Breast epithelium (tissue), 4 donors: ENCODE data around the gene KANSL3. TPM values are rescaled to one million over a fixed set of nuclear protein-coding genes. Genes with fewer than 3 reads are reported as not detected.

Source experiments
- DNase-seq, 2 donors: peaks; one replicate each; pipeline ENCODE4 v3.0.0-alpha.2; 2019; ENCODE audit warnings: low spot score in 2 of 2
- H3K27ac ChIP-seq, 2 donors: fragments of 200-600 bp; sonication (generic) in 1 of 2; one replicate each; pipeline ENCODE4 v1.5.1; 2016 to 2019; ENCODE audit warnings: mild to moderate bottlenecking in 1 of 2
- H3K27me3 ChIP-seq, 2 donors: fragments of 200-600 bp; sonication (generic) in 1 of 2; one replicate each; pipeline versions ENCODE4 v1.5.1 to v1.6.0; 2017 to 2019; ENCODE audit warnings: control low read depth in 1 of 2, mild to moderate bottlenecking in 1 of 2
- H3K36me3 ChIP-seq: fragments of 200-600 bp; one replicate; pipeline ENCODE4 v1.5.1; 2019
- H3K4me1 ChIP-seq, 2 donors: fragments of 200-600 bp; sonication (generic); one replicate each; pipeline ENCODE4 v1.5.1; 2016 to 2019; ENCODE audit warnings: control low read depth in 1 of 2
- H3K4me3 ChIP-seq, 3 donors: fragments of 200-600 bp; sonication (generic); 1 replicate in 2 of 3; 2 replicates in 1 of 3; pipeline ENCODE4 v1.5.1; 2016 to 2019; ENCODE audit warnings: mild to moderate bottlenecking in 3 of 3, moderate library complexity in 2 of 3
- H3K9me3 ChIP-seq, 2 donors: fragments of 200-600 bp; sonication (generic) in 1 of 2; one replicate each; pipeline ENCODE4 v1.5.1; 2016 to 2019; ENCODE audit warnings: control low read depth in 1 of 2
- POLR2A ChIP-seq: fragments of 450-650 bp; IDR thresholded peaks from one replicate; pipeline ENCODE4 v1.6.1; 2016; ENCODE audit warnings: antibody characterized with exemption, mild to moderate bottlenecking, moderate library complexity
- POLR2AphosphoS5 ChIP-seq, 3 donors: sonication (generic); formaldehyde crosslinking; IDR thresholded peaks; one replicate each; pipeline ENCODE4 v1.6.1; 2017; ENCODE audit warnings: antibody characterized with exemption in 3 of 3
- intact Hi-C: fragments of 100-400 bp; cut with DNase I; formaldehyde crosslinking; loops from one replicate; pipeline ENCODE4 v1.15.1; 2023; ENCODE audit warnings: low total_unique reads
- total RNA-seq, 3 donors: library from RNA; depleted of rRNA; stranded (reverse); fragments of >200 nt; gene quantifications; one replicate each; pipeline ENCODE4 v1.1.0, GENCODE V29; 2016
- TF ChIP-seq, protein P1 (sequence below), 3 donors: fragments of 450-650 bp; IDR thresholded peaks; one replicate each; pipeline ENCODE4 v1.5.1; 2016 to 2017; ENCODE audit warnings: antibody characterized with exemption in 3 of 3, mild to moderate bottlenecking in 3 of 3, moderate library complexity in 3 of 3

Gene KANSL3
- total RNA-seq, 3 donors from 2014 or later: 44.2 to 64.1 (median 53.1) TPM

DNA sequence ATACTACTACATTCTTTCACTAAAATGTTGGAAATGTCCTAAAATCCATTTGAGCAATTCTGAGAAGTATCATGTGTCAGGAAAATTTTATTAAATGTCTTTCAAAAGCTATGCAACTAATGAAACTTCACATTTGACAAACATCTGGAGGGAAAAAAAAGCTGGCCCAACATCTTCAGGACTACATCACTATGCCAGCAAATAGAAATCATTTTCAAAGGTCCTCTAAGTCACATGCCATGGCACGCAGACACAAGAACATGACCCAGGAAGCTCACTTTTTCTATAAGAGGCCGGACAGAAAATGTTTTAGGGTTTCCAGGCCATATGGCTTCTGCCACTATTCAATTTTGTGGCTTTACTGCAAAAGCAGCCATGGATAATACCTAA is 11.6 kb downstream of the KANSL3 start:
- no peak overlapping the region for H3K4me3 ChIP-seq
- intact Hi-C loops: no loop called here

DNA sequence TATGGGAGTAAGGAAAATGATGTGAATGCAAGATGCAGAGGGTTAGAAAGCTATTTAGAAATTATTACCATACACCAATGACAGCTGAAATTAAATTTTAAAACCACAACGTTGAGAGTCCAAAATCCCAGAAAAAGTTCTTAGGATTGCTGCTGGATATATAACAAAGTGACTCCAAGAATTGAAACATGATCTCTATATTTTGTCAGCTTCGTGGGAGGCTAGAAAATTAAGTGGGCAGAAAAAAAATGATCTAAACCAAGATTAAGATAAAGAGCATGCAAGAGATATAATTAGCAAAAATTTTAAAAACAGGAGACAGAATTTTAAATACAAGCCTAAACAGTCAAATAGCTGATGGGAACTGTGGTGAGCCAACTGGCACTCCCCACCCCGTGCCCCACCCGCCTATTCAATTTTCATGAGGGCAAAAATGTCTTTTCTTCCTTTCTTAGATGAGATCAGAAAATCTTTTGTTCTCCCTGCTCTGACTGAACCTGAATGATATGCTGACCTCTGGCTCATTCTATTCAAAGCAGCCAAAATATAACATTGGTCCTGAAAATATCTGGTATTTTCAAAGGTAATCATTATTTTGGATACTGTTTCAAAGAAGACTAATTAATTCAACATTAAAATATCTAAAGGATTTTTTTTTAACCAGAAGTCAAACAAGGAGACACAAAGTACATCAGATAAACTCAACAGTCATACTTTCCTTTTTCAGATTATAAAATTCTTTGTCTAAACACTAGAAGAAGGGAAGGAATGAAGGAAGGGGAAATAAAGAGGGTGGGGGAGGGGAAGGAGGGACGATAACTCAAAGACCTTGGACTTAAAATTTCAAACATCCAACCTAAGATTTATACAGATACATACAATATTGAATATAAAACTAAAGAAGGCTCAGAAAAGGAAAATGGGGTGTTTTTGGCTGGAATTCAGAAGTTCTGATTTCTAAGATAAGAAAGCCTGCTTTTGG is 12.2 kb downstream of the KANSL3 start:
- intact Hi-C loops: no loop called here
- no peaks in the 10 kb centered on the region for H3K4me1 ChIP-seq
- H3K9me3 ChIP-seq: no peaks in the 10 kb centered on the region

More for the DNA sequence above, 11.6 kb downstream of the KANSL3 start:
- TF ChIP-seq, protein P1, sequence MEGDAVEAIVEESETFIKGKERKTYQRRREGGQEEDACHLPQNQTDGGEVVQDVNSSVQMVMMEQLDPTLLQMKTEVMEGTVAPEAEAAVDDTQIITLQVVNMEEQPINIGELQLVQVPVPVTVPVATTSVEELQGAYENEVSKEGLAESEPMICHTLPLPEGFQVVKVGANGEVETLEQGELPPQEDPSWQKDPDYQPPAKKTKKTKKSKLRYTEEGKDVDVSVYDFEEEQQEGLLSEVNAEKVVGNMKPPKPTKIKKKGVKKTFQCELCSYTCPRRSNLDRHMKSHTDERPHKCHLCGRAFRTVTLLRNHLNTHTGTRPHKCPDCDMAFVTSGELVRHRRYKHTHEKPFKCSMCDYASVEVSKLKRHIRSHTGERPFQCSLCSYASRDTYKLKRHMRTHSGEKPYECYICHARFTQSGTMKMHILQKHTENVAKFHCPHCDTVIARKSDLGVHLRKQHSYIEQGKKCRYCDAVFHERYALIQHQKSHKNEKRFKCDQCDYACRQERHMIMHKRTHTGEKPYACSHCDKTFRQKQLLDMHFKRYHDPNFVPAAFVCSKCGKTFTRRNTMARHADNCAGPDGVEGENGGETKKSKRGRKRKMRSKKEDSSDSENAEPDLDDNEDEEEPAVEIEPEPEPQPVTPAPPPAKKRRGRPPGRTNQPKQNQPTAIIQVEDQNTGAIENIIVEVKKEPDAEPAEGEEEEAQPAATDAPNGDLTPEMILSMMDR (IDR thresholded peaks at IDR 0.05): no peak
- no peak for TF ChIP-seq POLR2AphosphoS5 (IDR thresholded peaks at IDR 0.05)
- no peak for TF ChIP-seq POLR2A
- DNase-seq: no peak
- H3K27me3 ChIP-seq: no peaks in the 10 kb centered on the region
- no peaks in the 10 kb centered on the region for H3K9me3 ChIP-seq
- no peaks in the 10 kb centered on the region for H3K36me3 ChIP-seq
- no peaks in the 10 kb centered on the region for H3K4me1 ChIP-seq
- H3K27ac ChIP-seq: peak overlapping the region in 1 of 2 donors; percentile 35

DNA sequence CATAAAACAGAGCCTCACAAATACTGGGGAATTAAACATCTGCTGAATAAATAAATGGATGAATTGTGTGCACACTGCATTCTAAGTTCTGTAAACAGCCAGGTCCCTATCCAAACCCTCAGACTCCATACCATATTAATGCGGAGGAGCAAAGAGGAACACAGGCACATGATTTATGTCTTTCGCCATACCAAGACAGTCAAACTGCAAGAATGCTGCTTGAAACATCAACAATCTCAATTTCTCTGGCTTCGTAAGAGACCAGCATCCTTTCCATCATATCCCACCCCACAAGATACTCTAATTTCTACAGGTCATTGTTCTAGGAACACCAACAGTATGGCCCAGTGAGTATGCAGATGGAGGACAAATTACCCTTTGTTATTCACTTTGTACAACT is 15.0 kb downstream of the KANSL3 start:
- no peaks in the 10 kb centered on the region for H3K27me3 ChIP-seq
- no peak overlapping the region for H3K4me3 ChIP-seq
- no peaks in the 10 kb centered on the region for H3K9me3 ChIP-seq
- TF ChIP-seq POLR2A: no peak
- TF ChIP-seq POLR2AphosphoS5 (IDR thresholded peaks at IDR 0.05): no peak
- TF ChIP-seq, protein P1 (IDR thresholded peaks at IDR 0.05): no peak
- intact Hi-C loops: no loop called here
- no peaks in the 10 kb centered on the region for H3K4me1 ChIP-seq
- no peak for DNase-seq
- H3K27ac ChIP-seq: no peak overlapping the region
- H3K36me3 ChIP-seq: no peaks in the 10 kb centered on the region

More for the DNA sequence above, 12.2 kb downstream of the KANSL3 start:
- Histone ChIP-seq H3K4me3 (no peak overlapping the region), H3K27me3 (no peaks in the 10 kb centered on the region), H3K36me3 (no peaks in the 10 kb centered on the region), H3K27ac (peak overlapping the region; percentile 35 to 56)
- no peak for DNase-seq
- TF ChIP-seq POLR2A (no peak), POLR2AphosphoS5 (IDR thresholded peaks at IDR 0.05) (no peak)
- TF ChIP-seq, protein P1 (IDR thresholded peaks at IDR 0.05): no peak

DNA sequence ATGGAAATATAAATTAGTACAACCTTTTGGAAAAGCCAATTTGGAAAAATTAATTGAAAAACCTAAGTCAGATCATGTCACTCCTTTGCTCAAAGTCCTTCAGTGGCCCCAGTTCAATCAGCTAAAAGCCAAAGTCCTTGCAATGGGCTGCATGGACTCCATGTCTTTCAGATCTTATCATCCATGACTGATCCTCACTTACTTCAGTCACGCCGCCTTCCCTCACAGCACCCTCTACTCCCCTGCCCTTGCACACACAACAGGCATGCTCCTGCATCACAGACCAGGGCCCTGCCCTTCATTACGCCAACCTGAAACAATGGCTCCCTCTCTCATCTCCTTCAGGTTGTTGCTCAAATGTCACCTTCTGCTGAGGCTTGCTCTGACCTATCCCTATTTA is 15.6 kb downstream of the KANSL3 start:
- Histone ChIP-seq H3K4me3 (no peak overlapping the region), H3K27me3 (no peaks in the 10 kb centered on the region), H3K4me1 (no peaks in the 10 kb centered on the region), H3K36me3 (no peaks in the 10 kb centered on the region), H3K9me3 (no peaks in the 10 kb centered on the region), H3K27ac (no peak overlapping the region)
- no peak for DNase-seq
- TF ChIP-seq POLR2A (no peak), POLR2AphosphoS5 (IDR thresholded peaks at IDR 0.05) (no peak)
- TF ChIP-seq, protein P1 (IDR thresholded peaks at IDR 0.05): no peak
- intact Hi-C loops: no loop called here

DNA sequence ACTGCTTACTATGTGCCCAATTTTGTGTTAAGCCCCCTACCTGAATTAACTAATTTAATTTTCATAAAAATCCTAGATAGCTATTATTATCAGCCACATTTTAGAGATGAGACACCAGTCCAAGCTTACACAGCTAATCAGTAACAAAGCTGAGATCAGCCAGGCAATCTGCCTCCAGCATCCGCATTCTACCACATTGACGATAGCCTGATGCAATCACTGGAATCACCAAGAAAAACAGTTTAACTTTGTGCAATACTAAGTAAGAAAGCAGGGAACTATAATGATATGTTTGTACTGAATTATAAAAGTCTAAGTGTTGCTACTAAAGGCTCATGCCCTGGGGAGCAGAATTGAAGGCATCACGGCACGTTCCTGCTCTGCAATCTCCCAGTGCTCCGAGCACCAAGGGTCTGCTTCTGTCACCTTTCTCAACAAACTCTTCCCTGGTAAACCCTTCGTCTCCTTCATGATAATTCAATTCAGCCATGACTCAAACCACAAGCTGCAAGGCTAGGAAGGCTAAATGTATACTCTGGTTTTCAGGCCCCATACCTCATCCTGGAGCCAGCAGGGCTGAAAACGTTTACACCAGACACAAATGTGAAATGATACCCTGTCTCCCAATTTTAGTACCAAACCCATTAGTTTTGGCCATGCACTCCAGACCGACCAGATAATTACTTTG is 19.4 kb downstream of the KANSL3 start:
- Histone ChIP-seq H3K27ac (peak overlapping the region; percentile 14 to 65), H3K4me3 (no peak overlapping the region), H3K9me3 (no peaks in the 10 kb centered on the region), H3K4me1 (no peaks in the 10 kb centered on the region), H3K27me3 (no peaks in the 10 kb centered on the region), H3K36me3 (peaks cover 4% of the 10 kb centered on the region)
- intact Hi-C loops: no loop called here
- TF ChIP-seq POLR2A: no peak
- TF ChIP-seq, protein P1 (IDR thresholded peaks at IDR 0.05): no peak
- TF ChIP-seq POLR2AphosphoS5 (IDR thresholded peaks at IDR 0.05): no peak
- DNase-seq: no peak
